Vagina (tissue), 2 donors: ENCODE data around the gene IRS2.

ENCODE experiments used
- POLR2A ChIP-seq, 2 donors: fragments of 450-650 bp; IDR thresholded peaks; one replicate each; pipeline ENCODE4 v1.6.1; 2017; ENCODE audit warnings: antibody characterized with exemption in 2 of 2, mild to moderate bottlenecking in 2 of 2, moderate library complexity in 2 of 2
- TF ChIP-seq, protein P1 (sequence below), 3 experiments: fragments of 450-650 bp in 2 of 3; fragments of 200-600 bp in 1 of 3; sonication (generic) in 1 of 3; IDR thresholded peaks; one replicate each; pipeline ENCODE4 v1.5.1; 2017 to 2019; ENCODE audit warnings: antibody characterized with exemption in 3 of 3, mild to moderate bottlenecking in 2 of 3, moderate library complexity in 2 of 3

DNA sequence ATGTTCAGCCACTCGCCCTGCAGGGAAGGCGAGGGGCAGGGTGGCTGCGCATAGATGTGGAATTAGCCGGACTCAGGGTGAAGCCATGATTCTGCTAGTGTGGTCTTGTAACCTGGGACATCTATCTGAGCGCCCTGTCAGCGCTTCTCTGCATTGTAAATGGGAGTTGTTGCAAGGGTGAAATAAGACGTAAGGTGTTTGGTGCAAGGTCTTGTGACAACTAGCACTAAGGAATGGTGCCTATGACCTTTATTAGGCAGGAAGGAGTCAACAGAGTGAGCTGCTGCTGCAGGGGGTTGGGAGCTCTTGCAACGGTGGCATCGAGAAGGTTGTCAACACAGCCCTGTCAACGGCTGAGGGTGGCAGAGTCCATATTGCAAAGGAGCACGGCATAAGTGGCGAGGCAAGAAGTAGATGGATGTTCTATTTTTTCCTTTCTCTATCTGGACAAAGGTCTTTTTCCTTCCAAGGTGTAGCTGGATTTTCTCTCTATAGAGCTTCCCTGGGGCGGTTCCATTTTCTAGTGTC lies 49.3 kb downstream of the IRS2 start:
- no peak for TF ChIP-seq POLR2A (IDR thresholded peaks at IDR 0.05)
- TF ChIP-seq, protein P1, sequence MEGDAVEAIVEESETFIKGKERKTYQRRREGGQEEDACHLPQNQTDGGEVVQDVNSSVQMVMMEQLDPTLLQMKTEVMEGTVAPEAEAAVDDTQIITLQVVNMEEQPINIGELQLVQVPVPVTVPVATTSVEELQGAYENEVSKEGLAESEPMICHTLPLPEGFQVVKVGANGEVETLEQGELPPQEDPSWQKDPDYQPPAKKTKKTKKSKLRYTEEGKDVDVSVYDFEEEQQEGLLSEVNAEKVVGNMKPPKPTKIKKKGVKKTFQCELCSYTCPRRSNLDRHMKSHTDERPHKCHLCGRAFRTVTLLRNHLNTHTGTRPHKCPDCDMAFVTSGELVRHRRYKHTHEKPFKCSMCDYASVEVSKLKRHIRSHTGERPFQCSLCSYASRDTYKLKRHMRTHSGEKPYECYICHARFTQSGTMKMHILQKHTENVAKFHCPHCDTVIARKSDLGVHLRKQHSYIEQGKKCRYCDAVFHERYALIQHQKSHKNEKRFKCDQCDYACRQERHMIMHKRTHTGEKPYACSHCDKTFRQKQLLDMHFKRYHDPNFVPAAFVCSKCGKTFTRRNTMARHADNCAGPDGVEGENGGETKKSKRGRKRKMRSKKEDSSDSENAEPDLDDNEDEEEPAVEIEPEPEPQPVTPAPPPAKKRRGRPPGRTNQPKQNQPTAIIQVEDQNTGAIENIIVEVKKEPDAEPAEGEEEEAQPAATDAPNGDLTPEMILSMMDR (IDR thresholded peaks at IDR 0.05): no peak
